Thoracic aorta endothelial cell (primary cell): Measurements from ENCODE around the gene TMED3. TPM values are rescaled to one million over a fixed set of nuclear protein-coding genes. Genes with fewer than 3 reads are reported as not detected.

Experiments
- total RNA-seq: library from RNA; depleted of rRNA; stranded (reverse); fragments of >200 nt; gene quantifications from 2 replicates; pipeline ENCODE4 v1.2.3, GENCODE V29; 2012

Gene TMED3
- 111 and 126 TPM in 2 replicates for total RNA-seq

GRCh38 chr15:79310985-79311900 lies at the start of gene TMED3:
Gene TMED3, plus strand, starts transcription at chr15:79311112. Its CDS starts 138 bp downstream, at chr15:79311250.

GRCh38 chr15:79282371-79283251 lies 28.3 kb upstream of the TMED3 start, which contains the start of gene ANKRD34C:
Gene ANKRD34C, plus strand, starts transcription at chr15:79282722. Its CDS starts 10,563 bp downstream, at chr15:79293285.

Other genes starting within 250 kb of the TMED3 start
- not detected in 2 replicates for gene RASGRF1, start 220.3 kb upstream of the TMED3 start, total RNA-seq
- not detected in 2 replicates for gene ANKRD34C, start 28.4 kb upstream of the TMED3 start, total RNA-seq
- 1.1 and 1.4 TPM in 2 replicates for gene MINAR1, start 121.2 kb downstream of the TMED3 start, total RNA-seq